HG02642 (cell line): ENCODE results near the gene PKM.
"Not testable (repeated sequence)": the region's sequence is repeated elsewhere in the genome, so short reads cannot be mapped to it uniquely, and the experiment has no call there.

Experiments used
- ATAC-seq: cut with Tn5 transposase; IDR thresholded peaks from one replicate; pipeline ENCODE4 v1.9.1; 2021; ENCODE audit warnings: mild to moderate bottlenecking; ENCODE audit not compliant: unreplicated experiment, poor library complexity

The PKM gene

GRCh38 chr15:72231066-72231832, at the start of gene PKM:
PKM (minus strand) TSS chr15:72231190; CDS start chr15:72219097, 12,093 bp downstream.
- peak; percentile 55 for ATAC-seq

- ATAC-seq = no peak
Observed at GRCh38 chr15:72280751-72281150, 49.8 kb upstream of the PKM start.

- ATAC-seq = no peak
Observed at GRCh38 chr15:72278737-72279136, 47.7 kb upstream of the PKM start.

- ATAC-seq = no peak
Observed at GRCh38 chr15:72276326-72276700, 45.3 kb upstream of the PKM start.

GRCh38 chr15:72275635-72276325, 44.8 kb upstream of the PKM start:
- not testable (repeated sequence) for ATAC-seq

- ATAC-seq = no peak
Observed at GRCh38 chr15:72272997-72273352, 42.0 kb upstream of the PKM start.

- ATAC-seq = peak; percentile 94
Observed at GRCh38 chr15:72272213-72272996, 41.4 kb upstream of the PKM start, which contains the start of gene PARP6. PARP6 (minus strand) TSS chr15:72272554; CDS start chr15:72267477, 5,077 bp downstream.

GRCh38 chr15:72271895-72272212, 40.9 kb upstream of the PKM start:
- ATAC-seq = peak; percentile 20

- no peak for ATAC-seq
Observed at GRCh38 chr15:72271221-72271620, 40.2 kb upstream of the PKM start.

- no peak for ATAC-seq
Observed at GRCh38 chr15:72269739-72270138, 38.7 kb upstream of the PKM start.

GRCh38 chr15:72265031-72265430, 34.0 kb upstream of the PKM start:
- no peak for ATAC-seq

- no peak for ATAC-seq
Observed at GRCh38 chr15:72252663-72253299, 21.8 kb upstream of the PKM start.

GRCh38 chr15:72249142-72249810, 18.3 kb upstream of the PKM start:
- no peak for ATAC-seq

GRCh38 chr15:72248514-72248913, 17.5 kb upstream of the PKM start:
- ATAC-seq = no peak

- ATAC-seq = no peak
Observed at GRCh38 chr15:72242775-72243370, 11.9 kb upstream of the PKM start.

- ATAC-seq = no peak
Observed at GRCh38 chr15:72239652-72240051, 8.7 kb upstream of the PKM start.

- ATAC-seq = no peak
Observed at GRCh38 chr15:72238586-72238985, 7.6 kb upstream of the PKM start.

GRCh38 chr15:72237853-72238224, 6.8 kb upstream of the PKM start:
- ATAC-seq = no peak

GRCh38 chr15:72237029-72237852, 6.3 kb upstream of the PKM start:
- peak; percentile 71 for ATAC-seq
